ENCODE data around the gene STAT4.

DNA sequence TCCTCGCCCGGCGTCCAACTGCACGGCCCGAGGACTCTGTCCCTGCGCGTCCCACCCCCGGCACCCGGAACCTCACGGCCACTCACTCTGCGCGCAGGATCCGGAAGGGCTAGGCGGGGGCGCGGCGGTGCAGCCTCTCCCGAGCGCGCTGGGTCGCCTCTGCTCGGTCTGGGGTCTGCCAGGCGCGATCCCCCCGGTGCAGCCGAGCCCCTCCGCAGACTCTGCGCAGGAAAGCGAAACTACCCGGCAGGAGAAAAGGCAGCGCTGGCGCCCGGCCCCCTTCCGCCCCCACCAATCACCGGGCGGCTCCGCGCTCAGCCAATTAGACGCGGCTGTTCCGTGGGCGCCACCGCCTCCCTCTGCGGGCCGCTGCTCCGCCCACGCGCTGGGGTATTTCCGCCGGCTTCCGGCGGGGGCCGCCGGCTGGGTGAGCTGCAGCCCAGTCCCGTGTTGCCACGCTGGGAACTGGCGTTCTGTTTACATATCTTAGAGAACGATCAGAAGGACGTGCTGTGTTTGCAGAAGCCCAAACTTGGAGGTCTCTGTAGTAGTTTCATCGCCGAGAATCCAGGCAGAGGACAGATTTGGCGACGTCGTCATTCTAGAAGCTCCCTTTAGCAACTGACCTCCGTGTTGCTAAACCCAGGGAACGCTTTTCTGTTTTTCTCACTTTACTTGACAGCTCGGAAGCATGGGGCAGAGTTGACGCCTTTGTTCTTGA is 136.7 kb downstream of the STAT4 start, which contains the start of gene STAT1:
- TF ChIP-seq TAF1 (IDR thresholded peaks at IDR 0.05; ENCODE audit: borderline replicate concordance, low read depth, low read length), result peak; percentile 93
- TF ChIP-seq EP300 (IDR thresholded peaks at IDR 0.05; ENCODE audit: borderline replicate concordance in 1 of 2, low read depth in 1 of 2, low read length in 1 of 2), result peak; percentile 99 to 100
- peak; percentile 46; the same call in 1 of the 2 replicates for TF ChIP-seq RFX5 (IDR thresholded peaks at IDR 0.05; ENCODE audit: low read length)
- TF ChIP-seq CTCF (IDR thresholded peaks at IDR 0.05), result no peak
